ENCODE measurements around the gene CNOT2. TPM values are rescaled to one million over a fixed set of nuclear protein-coding genes. Genes with fewer than 3 reads are reported as not detected.

The CNOT2 gene
- total and polyA plus RNA-seq, 2 donors (not counting 3 experiments of a cell fraction or from before 2014, with no cell fraction given) = 52.2 to 79.7 TPM

DNA sequence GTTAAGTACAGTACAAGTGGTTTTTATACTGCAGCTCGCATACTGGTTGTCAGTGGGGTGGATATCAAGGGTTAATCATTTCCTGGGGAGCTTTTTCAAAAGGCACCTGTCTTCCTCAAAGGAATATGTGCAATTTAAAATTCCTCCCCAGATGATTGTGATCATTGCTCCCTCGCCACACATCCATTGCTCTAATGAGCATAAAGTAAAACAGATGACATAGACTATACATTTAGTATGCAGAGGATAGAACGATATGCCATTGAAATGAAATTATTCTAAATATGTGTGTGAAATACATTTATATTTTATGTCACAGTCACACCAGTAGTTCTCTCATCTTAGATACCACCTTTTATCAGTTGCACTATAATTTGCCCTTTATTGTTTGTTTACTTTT lies 86.5 kb downstream of the CNOT2 start:
- no peak overlapping the region for H3K4me2 ChIP-seq (ENCODE audit: insufficient read depth, low read length)
- H3K79me2 ChIP-seq (ENCODE audit: control insufficient read depth, insufficient read depth, low read length) = peaks cover 10% of the 10 kb centered on the region
- CTCF ChIA-PET = interaction anchor here (1.4 to 1.5 kb wide), 2 partner anchors 9 to 429 kb away, joined by 3 to 4 read pairs; no protein-coding TSS in a partner anchor
- no peaks in the 10 kb centered on the region for H3K9me3 ChIP-seq (replicated peaks; ENCODE audit: control insufficient read depth, insufficient read depth, low read length)
- no peak overlapping the region for H3K9ac ChIP-seq (replicated peaks; ENCODE audit: extremely low read depth, insufficient read depth, low read length)
- no peak overlapping the region for H3K27ac ChIP-seq (ENCODE audit: insufficient read depth, low read depth, low read length)
- no TSS peak for BruUV-seq (replicated peaks)
- H2AFZ ChIP-seq (ENCODE audit: low read depth, low read length) = no peak overlapping the region
- no peak for FAIRE-seq
- POLR2A ChIA-PET = no interaction called here
- peaks cover 0 to 3% of the 10 kb centered on the region in 2 experiments for H3K36me3 ChIP-seq (ENCODE audit: control insufficient read depth in 2 of 2, extremely low read depth in 1 of 2, insufficient read depth in 2 of 2, low read length in 2 of 2)
- H3K27me3 ChIP-seq (ENCODE audit: control insufficient read depth in 2 of 2, insufficient read depth in 2 of 2, low read length in 2 of 2) = no peaks in the 10 kb centered on the region
- peaks cover 6% of the 10 kb centered on the region for H4K20me1 ChIP-seq (replicated peaks; ENCODE audit: control insufficient read depth, extremely low read depth, insufficient read depth, low read length)
- H3K9me1 ChIP-seq (replicated peaks; ENCODE audit: control insufficient read depth, extremely low read depth, insufficient read depth, low read length) = no peaks in the 10 kb centered on the region
- dilution Hi-C loops (cut with MboI; ENCODE audit: extremely low pct_ligation_motif_present, low sequenced_read_pairs) = no loop called here
- no peak overlapping the region for H3K4me3 ChIP-seq (replicated peaks in 1 of 3; ENCODE audit: insufficient read depth in 1 of 3, low read depth in 1 of 3, low read length in 3 of 3)
- H3K4me1 ChIP-seq (ENCODE audit: control insufficient read depth, extremely low read depth, insufficient read depth, low read length) = peaks cover 5% of the 10 kb centered on the region
- intact Hi-C loops (cut with micrococcal nuclease) = loop anchor here (10.0 kb wide), 1 partner anchor 285 kb away; no protein-coding TSS in a partner anchor
- no peak for DNase-seq (ENCODE audit: low read depth, low spot score)
- TF ChIP-seq MYC (IDR thresholded peaks at IDR 0.05; ENCODE audit: low read depth, low read length) (no peak), POLR2AphosphoS5 (IDR thresholded peaks at IDR 0.05; ENCODE audit: insufficient read depth, low read depth, low read length) (no peak), FOS (IDR thresholded peaks at IDR 0.05; ENCODE audit: borderline replicate concordance, insufficient read depth, low read length) (no peak), MAX (IDR thresholded peaks at IDR 0.05; ENCODE audit: insufficient read depth, insufficient read length) (no peak), POLR2A (IDR thresholded peaks at IDR 0.05; ENCODE audit: low read depth, low read length) (no peak), JUN (IDR thresholded peaks at IDR 0.05; ENCODE audit: borderline replicate concordance, insufficient read depth, insufficient read length, low read depth) (no peak), GATA2 (IDR thresholded peaks at IDR 0.05; ENCODE audit: insufficient read depth, insufficient read length, low read depth, low read length) (no peak)
- TF ChIP-seq, protein P1, sequence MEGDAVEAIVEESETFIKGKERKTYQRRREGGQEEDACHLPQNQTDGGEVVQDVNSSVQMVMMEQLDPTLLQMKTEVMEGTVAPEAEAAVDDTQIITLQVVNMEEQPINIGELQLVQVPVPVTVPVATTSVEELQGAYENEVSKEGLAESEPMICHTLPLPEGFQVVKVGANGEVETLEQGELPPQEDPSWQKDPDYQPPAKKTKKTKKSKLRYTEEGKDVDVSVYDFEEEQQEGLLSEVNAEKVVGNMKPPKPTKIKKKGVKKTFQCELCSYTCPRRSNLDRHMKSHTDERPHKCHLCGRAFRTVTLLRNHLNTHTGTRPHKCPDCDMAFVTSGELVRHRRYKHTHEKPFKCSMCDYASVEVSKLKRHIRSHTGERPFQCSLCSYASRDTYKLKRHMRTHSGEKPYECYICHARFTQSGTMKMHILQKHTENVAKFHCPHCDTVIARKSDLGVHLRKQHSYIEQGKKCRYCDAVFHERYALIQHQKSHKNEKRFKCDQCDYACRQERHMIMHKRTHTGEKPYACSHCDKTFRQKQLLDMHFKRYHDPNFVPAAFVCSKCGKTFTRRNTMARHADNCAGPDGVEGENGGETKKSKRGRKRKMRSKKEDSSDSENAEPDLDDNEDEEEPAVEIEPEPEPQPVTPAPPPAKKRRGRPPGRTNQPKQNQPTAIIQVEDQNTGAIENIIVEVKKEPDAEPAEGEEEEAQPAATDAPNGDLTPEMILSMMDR (IDR thresholded peaks at IDR 0.05; ENCODE audit: extremely low read depth in 1 of 2, insufficient read depth in 1 of 2, low read depth in 1 of 2, low read length in 2 of 2) = no peak

Measured in endothelial cell of umbilical vein (primary cell).